NCI-H2196 (cell line): ENCODE measurements around the gene HUS1B.
"Not testable (repeated sequence)": the region's sequence is repeated elsewhere in the genome, so short reads cannot be mapped to it uniquely, and the experiment has no call there.

Experiments
- DNase-seq: peaks from one replicate; lab custom pipeline; 2025; ENCODE audit not compliant: unreplicated experiment; lab: John Stamatoyannopoulos, UW

HUS1B gene

GRCh38 chr6:679282-679681 is 22.4 kb upstream of the HUS1B start:
- no peak for DNase-seq

DNA sequence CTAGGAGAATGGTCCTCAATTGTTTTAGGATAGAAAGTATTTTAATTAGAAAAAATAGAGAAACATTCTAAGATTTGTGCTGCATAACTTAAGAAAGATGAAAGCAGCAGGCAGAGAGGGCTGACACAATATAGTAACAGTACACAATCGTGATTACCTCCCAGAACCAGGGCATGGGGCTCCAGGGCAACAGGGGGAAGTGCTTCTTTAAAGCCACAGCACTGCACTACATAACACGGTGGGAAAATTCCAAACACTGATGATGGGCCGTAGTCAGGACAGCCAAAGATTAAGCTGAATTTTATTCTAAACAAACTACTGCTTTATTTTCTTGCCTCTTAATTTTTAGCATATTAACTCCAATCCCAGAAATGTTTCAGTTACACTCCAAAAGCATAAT is 21.6 kb upstream of the HUS1B start:
- DNase-seq: no peak

DNA sequence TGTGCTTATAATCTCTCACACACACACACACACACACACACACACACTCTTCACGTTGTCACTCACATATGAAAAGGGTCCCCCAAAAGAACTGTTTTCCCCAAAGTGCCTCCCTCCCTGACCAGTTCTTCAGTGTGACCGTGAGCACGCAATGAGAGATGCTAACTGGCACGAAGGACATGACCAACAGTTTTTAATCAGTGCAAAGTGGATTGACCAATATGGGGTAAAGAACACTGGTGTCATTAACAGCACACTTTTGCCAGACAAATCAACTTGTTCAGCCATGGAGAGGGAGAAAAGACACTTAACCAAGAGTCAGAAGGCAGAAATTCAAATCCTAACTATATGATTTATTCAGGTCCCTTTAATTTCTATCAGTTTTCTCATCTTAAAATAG is 21.0 kb upstream of the HUS1B start:
- no peak for DNase-seq

DNA sequence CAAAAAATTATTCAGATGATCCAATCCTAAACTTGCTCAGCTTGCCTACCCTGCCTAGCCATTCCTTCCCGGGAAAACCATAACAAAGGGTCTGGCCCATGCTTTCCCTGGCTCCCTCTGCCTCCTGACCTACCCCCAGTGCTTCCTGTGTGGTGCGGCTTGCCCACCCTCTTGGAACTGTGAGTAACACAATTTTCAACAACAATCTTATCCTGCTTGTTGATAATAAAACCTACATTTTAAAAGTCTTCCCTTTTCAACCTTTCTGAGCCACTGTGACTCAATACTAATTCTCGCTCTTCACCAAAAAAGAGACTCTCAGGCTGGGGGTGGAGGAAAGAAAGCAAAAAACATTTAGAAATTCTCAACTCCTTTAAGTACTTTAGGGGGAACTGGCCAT is 18.1 kb upstream of the HUS1B start:
- DNase-seq: no peak

- DNase-seq: no peak
Observed at GRCh38 chr6:674406-674805, 17.5 kb upstream of the HUS1B start.

GRCh38 chr6:667253-667927 is 10.5 kb upstream of the HUS1B start:
- DNase-seq: no peak

- no peak for DNase-seq
Observed at GRCh38 chr6:665403-666267, 8.7 kb upstream of the HUS1B start.

DNA sequence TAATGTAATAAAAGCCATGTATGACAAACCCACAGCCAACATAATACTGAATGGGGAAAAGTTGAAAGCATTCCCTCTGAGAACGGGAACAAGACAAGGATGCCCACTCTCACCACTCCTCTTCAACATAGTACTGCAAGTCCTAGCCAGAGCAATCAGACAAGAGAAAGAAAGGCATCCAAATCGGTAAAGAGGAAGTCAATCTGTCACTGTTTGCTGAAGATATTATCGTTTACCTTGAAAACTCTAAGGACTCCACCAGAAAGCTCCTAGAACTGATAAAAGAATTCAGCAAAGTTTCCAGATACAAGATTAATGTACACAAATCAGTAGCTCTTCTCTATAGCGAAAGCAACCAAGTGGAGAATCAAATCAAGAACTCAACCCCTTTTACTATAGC is 6.9 kb upstream of the HUS1B start:
- not testable (repeated sequence) for DNase-seq

- DNase-seq: no peak
Observed at GRCh38 chr6:659716-660581, 3.0 kb upstream of the HUS1B start.

- no peak for DNase-seq
Observed at GRCh38 chr6:658244-658643, 1.3 kb upstream of the HUS1B start.

DNA sequence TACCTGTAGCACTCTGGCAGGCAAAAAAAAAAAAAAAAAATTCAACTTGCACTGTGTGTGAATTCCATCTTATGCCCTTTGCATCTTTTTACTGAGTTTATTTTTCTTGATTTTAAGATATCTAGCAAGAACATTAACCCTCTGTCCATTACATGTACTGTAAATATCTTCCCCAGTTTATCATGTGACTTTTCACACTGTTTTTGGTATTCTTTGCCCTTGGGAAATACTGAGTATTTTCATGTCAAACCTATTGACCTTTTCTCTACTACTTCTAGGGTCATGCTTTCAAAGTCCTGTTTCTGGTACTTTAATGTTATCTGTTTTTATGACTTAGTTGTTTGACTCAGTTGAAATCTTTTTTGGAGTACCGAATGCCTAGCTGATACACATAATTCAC is 843 bp upstream of the HUS1B start:
- DNase-seq: no peak

- DNase-seq: no peak
Observed at GRCh38 chr6:654136-654535, 2.8 kb downstream of the HUS1B start.

- DNase-seq: no peak
Observed at GRCh38 chr6:652865-653264, 4.0 kb downstream of the HUS1B start.

DNA sequence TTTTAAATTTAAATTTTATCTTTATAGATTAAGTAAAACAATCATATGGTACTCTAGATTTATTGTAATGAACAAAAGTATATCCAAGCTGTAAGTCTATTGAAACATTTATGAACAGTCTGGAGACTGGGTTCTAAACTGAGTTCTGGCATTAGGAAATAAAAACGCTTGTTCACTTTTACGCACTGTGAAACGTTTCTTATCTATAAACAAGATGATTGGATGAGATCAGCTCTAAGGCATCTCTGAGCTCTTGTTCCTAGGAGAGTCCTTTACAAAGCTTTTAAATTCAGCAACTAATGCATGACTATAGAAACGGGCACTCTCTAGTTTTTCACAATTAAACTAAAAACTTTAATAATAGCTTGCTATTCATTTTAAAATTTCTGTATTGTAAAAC is 6.8 kb downstream of the HUS1B start:
- DNase-seq: no peak

DNA sequence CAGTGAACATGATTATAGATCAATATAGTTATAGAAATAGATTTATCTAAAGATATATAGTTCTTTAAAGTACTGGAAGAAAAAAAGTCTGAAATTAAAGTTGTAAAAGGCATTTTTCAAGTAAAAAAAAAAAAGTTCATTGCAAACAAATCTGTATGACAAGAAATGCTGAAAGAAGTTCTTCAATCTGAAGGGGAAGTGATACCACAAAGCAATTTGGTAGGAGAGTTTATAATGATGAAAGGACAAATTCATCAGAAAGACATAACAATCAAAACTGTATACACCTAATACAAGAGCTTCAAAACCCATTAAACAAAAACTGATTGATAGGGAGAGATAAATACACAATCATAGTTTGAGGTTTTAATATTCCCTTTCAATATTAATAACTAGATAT is 14.1 kb downstream of the HUS1B start:
- no peak for DNase-seq

GRCh38 chr6:641225-641985 is 15.5 kb downstream of the HUS1B start:
- DNase-seq: no peak

- DNase-seq: no peak
Observed at GRCh38 chr6:636488-636887, 20.4 kb downstream of the HUS1B start.

DNA sequence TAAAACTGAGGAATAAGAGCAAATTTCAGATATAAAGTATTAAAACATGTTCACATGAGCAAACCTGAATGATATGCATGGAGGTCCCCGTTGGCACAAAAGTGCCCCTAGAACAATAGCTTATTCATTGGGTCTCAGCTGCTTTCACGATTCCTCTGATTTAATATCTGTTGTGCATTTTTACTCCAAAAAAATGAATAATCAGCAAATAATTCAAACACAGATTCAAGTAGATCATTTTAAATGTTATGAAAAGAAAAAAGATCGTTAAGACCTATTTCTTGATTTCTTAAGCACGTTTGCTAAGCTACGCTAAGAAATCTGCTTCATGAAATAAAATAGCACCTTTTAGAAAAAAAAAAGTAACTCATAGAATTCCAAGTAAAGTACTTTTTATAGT is 21.7 kb downstream of the HUS1B start:
- DNase-seq: no peak

GRCh38 chr6:633611-634010 is 23.3 kb downstream of the HUS1B start:
- DNase-seq: no peak

GRCh38 chr6:628766-629165 is 28.1 kb downstream of the HUS1B start:
- DNase-seq: no peak

DNA sequence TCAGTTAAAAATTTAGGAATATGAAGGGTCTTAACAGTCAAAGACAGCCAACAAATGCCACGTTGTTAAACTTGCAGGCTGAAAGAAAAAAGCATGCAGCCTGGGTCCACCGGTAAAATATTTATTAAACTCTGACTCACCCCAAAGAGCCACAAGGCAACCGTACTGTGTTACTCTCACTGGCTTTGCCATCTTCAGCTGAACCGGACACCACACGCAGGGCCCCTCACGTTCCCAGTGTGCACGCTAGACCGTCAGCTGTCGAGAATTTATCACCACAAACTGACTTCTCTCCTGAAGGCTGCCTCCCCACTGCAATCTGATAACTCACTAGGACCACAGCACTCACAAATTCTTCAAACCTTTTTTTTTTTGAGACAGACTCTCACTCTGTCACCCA is 30.7 kb downstream of the HUS1B start:
- DNase-seq: no peak
